Right hindlimb (tissue), 1 donor: Measurements from ENCODE around the gene ACSS1.
A peak's percentile ranks its signal among the peaks of the same experiment; 100 is the strongest.

Source experiments
- DNase-seq: peaks from one replicate; pipeline ENCODE4 v3.0.0-alpha.2; 2018

Gene ACSS1

DNA sequence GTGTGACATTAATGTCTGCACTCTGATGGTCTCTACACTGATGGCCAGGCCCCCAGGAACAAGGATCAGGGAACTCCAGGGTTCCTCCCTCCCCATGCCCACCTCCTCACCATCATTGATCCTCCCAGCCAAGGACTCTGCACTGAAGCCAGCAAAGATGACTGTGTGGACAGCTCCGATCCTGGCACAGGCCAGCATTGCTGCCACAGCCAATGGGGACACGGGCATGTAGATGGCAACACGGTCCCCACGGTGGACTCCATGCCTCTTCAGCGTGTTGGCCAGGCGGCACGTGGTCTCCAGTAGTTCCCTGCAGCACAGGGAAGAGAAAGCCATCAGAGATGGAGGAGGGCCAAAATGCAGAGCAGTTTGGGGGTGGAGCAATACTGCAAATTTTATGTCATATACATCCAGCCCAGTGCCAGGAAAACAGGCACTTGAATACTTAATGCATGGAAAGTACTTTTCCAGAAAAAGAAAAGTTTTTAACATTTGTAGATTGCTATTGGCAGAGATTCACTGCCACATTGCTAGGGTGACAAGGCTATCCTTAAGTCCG lies 27.2 kb downstream of the ACSS1 start:
- DNase-seq = no peak

DNA sequence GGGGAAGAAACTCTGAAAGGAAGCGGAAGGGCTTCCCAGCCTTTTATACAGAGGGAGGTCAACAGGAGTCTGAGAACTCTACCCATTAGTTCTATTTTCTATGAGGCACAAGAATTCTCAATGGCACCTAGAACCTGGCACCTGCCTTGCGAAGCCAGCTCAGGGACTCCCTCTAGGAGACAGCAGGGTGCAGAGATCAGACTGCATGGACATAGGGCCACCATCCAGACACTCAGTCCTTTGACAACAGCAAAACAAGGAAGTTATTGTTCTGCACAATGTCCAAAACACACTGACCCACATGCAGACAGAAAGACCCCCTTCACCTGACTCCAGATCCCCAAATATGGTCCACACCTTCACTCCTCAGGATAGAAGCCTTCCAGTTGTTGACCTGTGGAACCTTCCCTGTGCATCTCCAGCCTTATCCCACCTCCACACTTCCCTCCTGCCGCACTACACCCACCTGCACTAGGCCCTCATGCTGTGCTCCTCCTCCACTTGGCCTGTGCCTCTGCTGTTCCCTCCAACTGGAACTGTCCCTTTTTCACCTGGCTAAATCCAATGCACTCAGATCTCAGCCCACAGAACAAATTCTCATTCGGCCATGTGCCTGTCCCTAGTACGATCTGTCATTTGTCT lies 27.8 kb downstream of the ACSS1 start:
- DNase-seq = no peak

- DNase-seq = peak; percentile 10
Observed at GRCh38 chr20:25025986-25026605, 31.8 kb downstream of the ACSS1 start.

DNA sequence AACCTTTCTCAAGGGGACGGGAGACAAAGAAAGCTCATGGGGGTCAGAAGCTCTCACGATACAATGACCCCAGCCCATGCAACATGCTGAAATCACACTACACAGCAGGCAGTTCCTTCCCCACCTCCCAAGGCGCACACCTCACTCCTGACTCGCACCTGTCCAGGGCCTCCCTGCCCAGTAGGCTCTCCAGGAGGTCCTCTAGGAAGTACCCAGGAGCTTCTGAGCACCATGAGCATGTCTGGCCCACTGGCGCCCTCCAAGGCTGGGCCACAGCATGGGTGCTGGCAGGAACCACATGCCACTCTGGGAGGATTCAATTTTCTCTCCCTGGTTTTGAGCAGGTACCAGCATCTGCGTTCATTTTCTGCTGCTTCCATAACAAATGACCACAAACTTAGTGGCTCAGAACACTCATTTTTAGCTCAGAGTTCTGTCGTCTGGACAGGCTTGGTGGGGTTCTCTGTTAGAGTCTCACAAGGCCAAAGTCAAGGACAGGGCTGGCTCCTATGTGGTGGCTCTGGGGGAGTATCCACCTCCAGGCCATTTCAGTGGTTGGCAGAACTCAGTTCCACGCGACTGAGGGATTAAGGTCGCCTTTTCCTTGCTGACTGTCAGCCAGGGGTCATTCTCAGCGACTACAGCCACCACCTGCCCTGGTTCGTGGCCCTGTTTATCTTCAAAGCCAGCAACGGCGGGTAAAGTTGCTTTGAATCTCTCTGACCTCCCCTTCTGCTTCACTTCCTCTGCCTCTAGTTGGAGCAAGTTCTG lies 32.7 kb downstream of the ACSS1 start:
- peak; percentile 9 for DNase-seq

DNA sequence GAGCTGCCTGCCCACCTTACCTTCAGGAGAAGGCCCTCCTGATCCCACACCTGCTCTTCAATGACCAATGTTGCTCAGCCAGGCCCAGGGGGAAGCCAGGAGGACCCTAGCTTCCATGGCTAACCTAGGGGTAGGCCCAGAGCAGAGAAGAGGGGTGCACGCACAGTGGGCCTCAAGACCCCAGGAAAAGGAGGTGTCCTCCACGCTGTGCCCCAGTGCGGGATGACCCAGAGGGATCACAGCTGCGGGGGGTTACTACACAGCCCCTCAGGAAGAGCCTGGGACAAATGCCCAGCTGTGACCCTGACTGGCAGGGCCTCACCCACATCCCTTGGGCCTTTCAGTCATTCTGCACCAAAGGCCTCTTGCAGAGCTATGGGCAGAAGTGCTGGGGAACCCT lies 33.8 kb downstream of the ACSS1 start:
- peak; percentile 7 for DNase-seq

GRCh38 chr20:25023356-25023755 lies 34.6 kb downstream of the ACSS1 start:
- DNase-seq = peak; percentile 2

GRCh38 chr20:25022680-25023079 lies 35.3 kb downstream of the ACSS1 start:
- DNase-seq = peak; percentile 8

DNA sequence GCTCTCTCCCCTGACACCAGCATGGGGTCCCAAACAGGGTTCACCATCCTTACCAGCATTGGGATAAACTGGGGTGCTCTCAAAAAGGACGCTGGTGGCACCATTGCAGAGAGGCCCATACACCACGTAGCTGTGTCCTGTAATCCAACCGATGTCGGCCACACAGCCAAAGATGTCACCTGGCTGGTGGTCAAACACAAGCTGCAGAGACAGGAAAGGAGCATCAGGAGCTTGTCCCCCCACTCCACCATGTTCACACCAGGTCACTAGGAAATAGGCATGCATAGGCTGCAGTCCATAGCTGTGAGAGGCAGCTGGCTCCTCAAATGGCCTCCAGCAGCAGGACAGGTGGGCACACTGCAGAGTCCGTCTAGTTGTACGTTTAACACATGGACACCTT lies 36.6 kb downstream of the ACSS1 start:
- no peak for DNase-seq

GRCh38 chr20:25020901-25021301 lies 37.0 kb downstream of the ACSS1 start:
- DNase-seq = peak; percentile 4

DNA sequence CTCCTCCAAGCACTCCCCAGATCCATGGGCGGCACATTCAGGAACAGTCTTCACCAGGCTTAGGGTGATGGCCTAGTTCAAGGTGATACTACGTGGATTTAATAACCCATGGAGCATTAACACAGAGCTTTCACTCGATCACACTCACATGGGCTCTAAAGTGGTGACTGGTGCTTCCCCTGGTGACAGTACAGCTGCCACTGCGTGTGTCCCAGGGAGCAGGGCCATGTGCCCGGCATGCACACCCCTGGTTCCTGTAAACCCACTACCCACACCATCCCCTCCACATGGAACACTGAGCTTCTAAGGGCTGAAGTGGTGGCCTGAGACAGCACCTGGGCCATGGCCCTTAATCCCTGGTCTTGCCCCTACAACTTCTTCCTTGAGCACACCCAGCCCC lies 37.6 kb downstream of the ACSS1 start:
- DNase-seq = peak; percentile 2

DNA sequence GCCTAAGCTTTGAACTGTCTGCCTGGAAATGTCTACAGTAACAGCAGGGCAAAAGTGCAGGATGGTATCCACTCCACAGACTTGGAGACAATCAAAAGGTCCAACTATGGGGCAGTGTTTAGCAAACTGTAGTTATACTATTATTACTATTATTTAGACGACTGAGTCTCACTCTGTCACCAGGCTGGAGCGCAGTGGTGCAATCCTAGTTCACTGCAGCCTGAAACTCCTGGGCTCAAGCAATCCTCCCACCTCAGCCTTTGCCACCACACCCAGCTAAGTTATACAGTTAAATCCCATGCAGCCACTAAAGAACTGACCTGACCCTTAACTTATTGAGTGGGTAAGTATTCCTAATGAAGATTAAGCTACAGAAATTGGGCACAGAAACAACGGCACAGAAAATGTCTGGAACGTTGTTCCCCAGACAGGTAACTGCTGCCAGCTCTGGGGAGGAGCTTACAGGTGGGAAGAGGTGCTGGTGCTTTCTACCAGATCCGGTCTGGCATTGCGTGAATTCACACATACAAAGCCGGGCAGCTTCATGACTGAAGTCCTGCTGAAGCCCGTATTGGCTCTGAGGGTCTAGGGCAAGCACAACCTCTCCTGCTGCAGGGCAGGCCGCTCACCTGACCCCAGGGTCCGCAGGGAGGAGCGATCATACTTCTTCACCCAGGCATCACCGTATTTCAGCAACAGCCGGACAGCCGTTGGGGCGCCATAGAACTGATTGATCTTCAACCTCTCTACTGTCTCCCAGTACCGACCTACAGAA lies 38.4 kb downstream of the ACSS1 start:
- DNase-seq = no peak

DNA sequence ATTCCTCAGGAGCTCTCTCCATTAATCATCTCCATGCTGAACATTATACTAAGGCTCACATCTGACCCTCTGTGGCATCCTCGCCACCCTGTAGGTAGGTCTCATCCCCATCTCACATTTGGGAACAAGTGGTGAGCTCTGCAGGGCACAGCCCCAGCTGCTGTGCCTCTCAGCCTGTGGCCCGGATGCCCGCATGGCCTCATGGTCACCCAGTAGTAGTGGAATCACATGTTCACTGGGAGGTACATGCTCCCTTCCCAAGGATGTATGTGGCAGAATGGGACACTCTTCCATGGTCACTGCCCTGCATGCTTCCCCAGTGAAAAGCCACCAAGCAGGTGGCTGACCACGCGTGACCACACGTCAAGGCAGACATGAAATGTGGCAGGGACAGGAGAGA lies 39.1 kb downstream of the ACSS1 start:
- no peak for DNase-seq

DNA sequence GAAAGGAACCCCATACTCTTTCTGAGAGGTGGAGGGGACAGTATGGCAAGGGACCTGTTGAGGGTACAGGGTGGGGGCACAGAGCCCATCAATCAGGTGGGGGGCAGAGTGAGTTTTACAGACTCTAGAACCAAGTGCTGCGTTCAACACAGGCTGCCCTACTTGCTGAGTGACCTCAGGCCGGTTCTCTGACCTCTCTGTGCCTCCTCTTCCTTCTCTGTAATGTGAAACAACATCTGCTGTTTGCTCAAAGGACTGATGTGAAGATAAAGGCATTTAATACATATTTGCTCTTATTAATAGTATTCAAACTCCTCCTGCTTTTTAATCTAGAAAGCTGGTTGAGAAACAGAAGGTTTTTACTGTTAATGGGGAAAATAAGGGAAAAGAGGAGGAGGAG lies 39.5 kb downstream of the ACSS1 start:
- no peak for DNase-seq

DNA sequence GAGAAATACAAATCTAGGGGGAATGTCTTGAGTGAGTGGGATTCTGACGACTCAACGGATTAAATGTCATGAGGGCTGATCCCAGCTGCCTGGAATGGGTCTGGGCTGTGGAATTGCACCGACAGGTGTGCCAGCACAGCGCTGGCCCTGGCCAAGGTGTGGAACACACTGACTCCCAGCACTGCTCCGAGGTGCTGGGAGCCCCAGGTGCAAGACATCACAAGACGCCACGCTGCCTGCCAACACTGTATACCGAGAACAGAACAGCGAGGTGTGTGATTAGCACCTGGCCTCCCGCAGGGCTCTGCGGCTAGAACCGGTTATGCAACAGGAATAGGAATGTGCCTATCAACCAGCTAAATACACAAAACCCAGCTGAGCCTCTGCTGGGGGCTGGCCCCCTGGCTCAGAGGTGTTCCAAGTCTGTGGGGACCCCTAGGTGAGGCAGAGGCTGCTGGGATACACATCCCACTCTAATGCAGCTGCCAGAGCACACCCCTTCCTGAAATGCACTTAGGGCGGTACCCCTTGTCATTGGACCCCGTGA lies 40.6 kb downstream of the ACSS1 start:
- DNase-seq = peak; percentile 8

DNA sequence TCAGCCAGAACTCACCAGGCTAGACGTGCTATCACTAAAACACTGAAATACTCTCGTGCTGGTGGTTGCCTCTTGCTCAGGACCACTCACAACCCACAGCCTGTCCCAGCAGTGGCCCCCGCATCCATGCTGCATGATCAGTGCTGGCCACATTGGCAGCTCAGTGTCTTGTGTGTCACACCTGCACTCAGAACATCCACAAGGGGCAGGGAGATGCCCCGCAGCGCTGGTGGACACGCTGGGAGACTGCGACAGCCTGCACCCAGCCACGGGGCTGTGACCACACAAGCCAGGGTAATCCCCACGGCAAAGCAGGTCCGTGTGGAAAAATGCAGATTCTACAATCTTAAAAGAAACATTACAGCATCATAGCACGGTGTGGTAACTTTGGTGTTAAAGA lies 41.5 kb downstream of the ACSS1 start:
- DNase-seq = peak; percentile 6

DNA sequence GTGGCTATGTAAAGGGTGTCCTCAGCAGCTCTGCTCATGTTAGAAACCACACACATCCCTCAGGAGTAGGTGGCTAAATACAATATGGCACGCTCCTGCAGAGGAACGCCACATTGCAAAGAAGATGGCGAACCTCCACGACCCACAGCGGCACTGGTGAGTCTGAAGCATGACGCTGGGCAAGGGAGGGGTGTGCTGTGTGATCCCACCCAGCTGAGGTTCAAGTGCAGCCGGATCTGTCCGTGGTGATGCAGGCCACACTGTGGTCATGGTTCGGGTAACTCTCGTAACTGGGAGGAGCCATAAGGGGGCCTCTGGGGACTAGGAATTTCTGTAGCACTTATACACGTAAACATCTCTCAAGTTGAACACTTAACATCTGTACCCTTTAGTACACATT lies 42.0 kb downstream of the ACSS1 start:
- peak; percentile 16 for DNase-seq

- DNase-seq = peak; percentile 6
Observed at GRCh38 chr20:25014816-25015215, 43.1 kb downstream of the ACSS1 start.

DNA sequence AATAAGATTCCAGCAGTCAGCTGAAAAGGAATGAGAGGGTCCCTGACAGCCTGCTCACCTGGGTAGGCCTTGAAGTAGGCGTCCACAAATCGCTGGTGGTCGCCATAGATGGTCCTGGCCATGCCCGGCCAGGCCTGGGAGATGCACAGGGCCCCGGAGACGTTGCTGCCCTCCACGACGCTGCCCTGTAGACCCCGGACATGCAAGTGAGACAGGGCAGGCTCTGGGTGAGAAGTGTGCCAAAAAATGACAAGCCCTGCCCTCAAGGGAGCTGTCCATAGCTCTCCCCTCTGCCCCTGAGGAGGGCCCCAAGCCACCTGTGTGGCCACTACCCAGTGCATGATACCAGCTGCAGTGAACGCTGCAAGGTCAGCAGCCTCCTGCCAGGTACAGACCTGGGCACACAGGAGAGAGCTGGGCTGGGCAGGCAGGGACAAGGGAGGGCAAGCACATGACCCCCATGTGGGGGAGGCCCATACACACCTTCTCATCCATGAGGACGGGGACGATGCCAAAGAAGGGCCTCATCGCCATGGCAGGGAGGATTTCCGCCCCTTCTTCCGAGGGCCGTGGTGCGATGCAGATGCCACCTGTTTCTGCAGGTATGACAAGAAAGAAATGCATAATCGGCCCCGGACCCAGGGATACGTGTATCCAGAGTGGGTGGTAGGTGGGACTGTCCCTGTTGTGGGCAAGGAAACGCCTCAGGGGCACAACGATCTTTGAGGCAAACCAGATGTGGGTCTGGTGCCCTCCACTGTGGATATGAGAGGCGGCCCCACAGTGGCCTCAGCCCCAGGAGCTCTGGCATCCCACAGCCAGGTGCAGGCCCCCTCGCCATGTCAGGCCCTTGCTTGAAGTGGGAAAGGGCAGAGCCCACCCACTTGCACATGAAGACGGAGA lies 44.2 kb downstream of the ACSS1 start:
- peak; percentile 10 for DNase-seq

DNA sequence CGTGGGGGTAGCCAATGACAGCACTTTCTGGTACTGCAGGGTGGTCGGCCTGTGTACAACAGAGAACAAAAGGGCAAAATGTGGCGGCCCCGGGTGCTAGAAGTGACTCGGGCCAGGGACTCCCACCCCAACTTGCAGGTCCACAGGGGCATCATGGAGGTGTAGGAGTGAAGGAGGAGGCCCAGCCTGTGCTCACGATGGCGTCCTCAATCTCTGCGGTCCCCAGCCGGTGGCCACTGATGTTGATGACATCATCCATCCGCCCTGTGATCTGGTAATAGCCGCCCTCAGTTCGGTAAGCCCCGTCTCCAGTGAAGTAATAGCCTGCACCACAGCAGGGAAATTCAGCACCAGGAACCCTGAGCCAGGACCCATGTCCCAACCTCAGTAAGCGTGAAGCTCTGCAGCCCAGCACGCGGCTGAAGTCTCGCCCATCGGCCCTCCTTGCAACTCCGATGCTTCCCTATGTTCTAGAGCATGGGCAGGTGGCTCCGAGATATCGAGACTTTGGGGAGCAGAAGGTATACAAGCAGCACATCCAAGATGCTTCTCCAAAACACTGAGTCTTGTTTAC lies 45.2 kb downstream of the ACSS1 start:
- peak; percentile 8 for DNase-seq

- peak; percentile 7 for DNase-seq
Observed at GRCh38 chr20:25011831-25012241, 46.1 kb downstream of the ACSS1 start.

DNA sequence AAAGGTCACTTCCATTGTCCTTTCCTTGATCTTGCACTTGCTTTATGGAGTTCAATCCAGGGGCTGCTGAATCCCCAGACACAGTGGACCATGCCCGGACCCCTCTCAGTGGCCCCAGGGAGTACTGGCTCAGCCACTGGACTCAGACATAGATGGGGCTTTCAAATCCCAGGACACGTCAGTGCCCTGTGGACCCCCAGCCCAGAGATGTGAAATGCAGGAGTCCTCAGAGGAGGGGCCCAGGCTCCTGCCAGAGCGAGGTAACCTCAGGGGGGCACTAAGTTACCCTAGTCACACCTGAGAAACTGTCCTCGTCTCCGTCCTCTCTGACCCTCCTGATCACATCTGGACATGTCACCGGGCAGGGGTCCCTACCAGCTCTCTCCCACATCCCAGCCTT lies 46.7 kb downstream of the ACSS1 start:
- DNase-seq = peak; percentile 4
